Uterus (tissue), 4 donors: ENCODE data around the gene ABLIM2. TPM values are rescaled to one million over a fixed set of nuclear protein-coding genes. Genes with fewer than 3 reads are reported as not detected.
A peak's percentile ranks its signal among the peaks of the same experiment; 100 is the strongest.

Experiments used
- DNase-seq, 2 donors: peaks; one replicate each; pipeline ENCODE4 v3.0.0-alpha.2; 2019 to 2020
- H3K27ac ChIP-seq, 2 donors: fragments of 200-600 bp; sonication (generic); 1 replicate in 1 of 2; 2 replicates in 1 of 2; pipeline ENCODE4 v1.5.1; 2016 to 2018
- H3K27me3 ChIP-seq, 2 donors: fragments of 200-600 bp; sonication (generic); one replicate each; pipeline ENCODE4 v1.5.1; 2018 to 2019; ENCODE audit warnings: control low read depth in 1 of 2
- H3K36me3 ChIP-seq, 2 donors: fragments of 200-600 bp; sonication (generic); one replicate each; pipeline ENCODE4 v1.5.1; 2019; ENCODE audit warnings: control low read depth in 1 of 2
- H3K4me1 ChIP-seq, 2 donors: fragments of 200-600 bp; sonication (generic); one replicate each; pipeline ENCODE4 v1.5.1; 2018 to 2019; ENCODE audit warnings: control low read depth in 1 of 2
- H3K4me3 ChIP-seq, 2 donors: fragments of 200-600 bp; sonication (generic); 1 replicate in 1 of 2; 2 replicates in 1 of 2; pipeline ENCODE4 v1.5.1; 2018 to 2019; ENCODE audit warnings: mild to moderate bottlenecking in 1 of 2
- H3K9me3 ChIP-seq, 2 donors: fragments of 200-600 bp; sonication (generic); one replicate each; pipeline ENCODE4 v1.5.1; 2019; ENCODE audit warnings: control low read depth in 1 of 2
- POLR2A ChIP-seq, 2 donors: fragments of 450-650 bp; IDR thresholded peaks; one replicate each; pipeline ENCODE4 v1.6.1; 2016; ENCODE audit warnings: antibody characterized with exemption in 2 of 2, mild to moderate bottlenecking in 1 of 2, moderate library complexity in 1 of 2
- intact Hi-C: fragments of 100-400 bp; cut with DNase I; formaldehyde crosslinking; loops from one replicate; pipeline ENCODE4 v1.15.1; 2023; ENCODE audit warnings: low total_unique reads
- total RNA-seq, 4 donors: library from RNA; depleted of rRNA in 3 of 4; stranded (reverse); fragments of >200 nt in 3 of 4; gene quantifications; one replicate each; pipeline versions ENCODE4 v1.1.0 to v1.2.4, GENCODE V29; 2014 to 2023
- TF ChIP-seq, protein P1 (sequence below), 4 experiments: fragments of 200-600 bp in 2 of 4; fragments of 450-650 bp in 2 of 4; sonication (generic) in 2 of 4; IDR thresholded peaks; one replicate each; pipeline ENCODE4 v1.5.1; 2016 to 2019; ENCODE audit warnings: antibody characterized with exemption in 4 of 4, mild to moderate bottlenecking in 2 of 4, moderate library complexity in 1 of 4
- donor health status: DM: yes; HTN: yes; CAD: no.

ABLIM2 gene
- total RNA-seq, 4 donors from 2014 or later = 0.77 to 6.0 (median 1.5) TPM

GRCh38 chr4:7973545-7973981 lies 185.1 kb downstream of the ABLIM2 start:
- Histone ChIP-seq H3K27ac (no peak overlapping the region), H3K27me3 (no peaks in the 10 kb centered on the region), H3K36me3 (no peaks in the 10 kb centered on the region), H3K4me1 (peaks cover 0 to 3% of the 10 kb centered on the region in 2 donors), H3K4me3 (no peak overlapping the region), H3K9me3 (no peaks in the 10 kb centered on the region)
- DNase-seq = no peak
- TF ChIP-seq, protein P1, sequence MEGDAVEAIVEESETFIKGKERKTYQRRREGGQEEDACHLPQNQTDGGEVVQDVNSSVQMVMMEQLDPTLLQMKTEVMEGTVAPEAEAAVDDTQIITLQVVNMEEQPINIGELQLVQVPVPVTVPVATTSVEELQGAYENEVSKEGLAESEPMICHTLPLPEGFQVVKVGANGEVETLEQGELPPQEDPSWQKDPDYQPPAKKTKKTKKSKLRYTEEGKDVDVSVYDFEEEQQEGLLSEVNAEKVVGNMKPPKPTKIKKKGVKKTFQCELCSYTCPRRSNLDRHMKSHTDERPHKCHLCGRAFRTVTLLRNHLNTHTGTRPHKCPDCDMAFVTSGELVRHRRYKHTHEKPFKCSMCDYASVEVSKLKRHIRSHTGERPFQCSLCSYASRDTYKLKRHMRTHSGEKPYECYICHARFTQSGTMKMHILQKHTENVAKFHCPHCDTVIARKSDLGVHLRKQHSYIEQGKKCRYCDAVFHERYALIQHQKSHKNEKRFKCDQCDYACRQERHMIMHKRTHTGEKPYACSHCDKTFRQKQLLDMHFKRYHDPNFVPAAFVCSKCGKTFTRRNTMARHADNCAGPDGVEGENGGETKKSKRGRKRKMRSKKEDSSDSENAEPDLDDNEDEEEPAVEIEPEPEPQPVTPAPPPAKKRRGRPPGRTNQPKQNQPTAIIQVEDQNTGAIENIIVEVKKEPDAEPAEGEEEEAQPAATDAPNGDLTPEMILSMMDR (IDR thresholded peaks at IDR 0.05) = no peak
- no peak for TF ChIP-seq POLR2A (IDR thresholded peaks at IDR 0.05)
- intact Hi-C loops = no loop called here

- peaks cover 0 to 4% of the 10 kb centered on the region in 2 donors for H3K4me1 ChIP-seq
- H3K4me3 ChIP-seq = no peak overlapping the region
- intact Hi-C loops = no loop called here
- no peaks in the 10 kb centered on the region for H3K36me3 ChIP-seq
- peak overlapping the region in 1 of 2 donors; percentile 78 for H3K27ac ChIP-seq
- TF ChIP-seq, protein P1 (IDR thresholded peaks at IDR 0.05) = no peak
- no peak for TF ChIP-seq POLR2A (IDR thresholded peaks at IDR 0.05)
- H3K27me3 ChIP-seq = no peaks in the 10 kb centered on the region
- H3K9me3 ChIP-seq = no peaks in the 10 kb centered on the region
- no peak for DNase-seq
Observed at GRCh38 chr4:7971881-7972500, 186.6 kb downstream of the ABLIM2 start.

DNA sequence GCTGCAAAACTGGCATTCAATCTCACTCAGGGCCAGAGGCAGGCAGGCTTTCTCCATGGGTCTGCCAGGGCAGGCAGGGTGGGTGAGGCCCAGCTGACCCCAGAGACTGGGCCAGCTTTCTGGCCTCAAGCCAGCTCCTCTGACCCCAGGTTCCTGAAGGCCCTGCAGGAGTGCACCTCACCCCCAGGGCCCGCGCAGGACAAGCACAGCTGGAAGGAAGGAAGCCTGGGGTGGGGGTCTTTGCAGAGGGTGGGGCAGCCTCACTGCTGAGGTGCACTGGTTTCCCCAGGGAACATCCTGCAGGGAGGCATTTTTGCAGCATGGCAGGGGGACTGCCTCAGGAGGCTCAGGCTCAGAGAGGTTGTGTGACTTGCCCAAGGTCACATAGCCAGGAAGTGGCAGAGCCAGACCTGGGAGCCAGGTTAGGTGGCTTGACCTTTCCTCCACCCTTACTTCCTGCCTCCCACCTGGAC lies 187.4 kb downstream of the ABLIM2 start:
- peak overlapping the region; percentile 69 to 78 for H3K27ac ChIP-seq
- intact Hi-C loops = no loop called here
- DNase-seq = no peak
- H3K4me3 ChIP-seq = no peak overlapping the region
- H3K9me3 ChIP-seq = no peaks in the 10 kb centered on the region
- no peaks in the 10 kb centered on the region for H3K36me3 ChIP-seq
- peaks cover 0 to 4% of the 10 kb centered on the region in 2 donors for H3K4me1 ChIP-seq
- H3K27me3 ChIP-seq = no peaks in the 10 kb centered on the region
- no peak for TF ChIP-seq POLR2A (IDR thresholded peaks at IDR 0.05)
- TF ChIP-seq, protein P1 (IDR thresholded peaks at IDR 0.05) = no peak

DNA sequence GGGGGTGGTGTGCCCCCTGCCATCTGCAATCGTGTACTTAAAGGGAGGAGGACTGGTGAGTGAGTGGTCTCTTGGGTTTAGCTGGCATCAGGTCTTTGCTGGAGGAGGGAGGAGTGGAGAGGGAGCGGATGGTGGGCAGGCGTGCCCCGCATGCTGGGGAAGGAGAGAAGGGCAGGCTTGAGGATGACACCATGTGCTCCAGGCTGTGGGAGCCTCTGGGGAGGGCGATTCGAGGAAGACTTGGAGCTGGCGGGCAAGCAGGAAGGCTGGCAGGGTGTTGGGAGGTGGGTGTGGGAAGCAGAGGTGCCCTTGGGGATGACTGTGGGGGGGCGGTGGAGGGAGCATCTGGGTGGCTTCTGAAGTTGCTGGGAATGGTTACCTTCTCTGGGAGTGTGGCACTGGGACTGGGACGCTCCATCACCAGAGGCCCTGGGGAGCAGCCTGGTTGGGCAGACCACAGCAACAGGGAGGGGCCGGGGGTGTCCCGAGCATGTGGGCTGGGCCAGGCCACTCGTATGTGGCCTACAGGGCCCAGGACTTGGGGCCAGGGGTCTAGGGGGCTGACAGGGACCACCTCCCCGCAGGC lies 188.2 kb downstream of the ABLIM2 start:
- Histone ChIP-seq H3K9me3 (no peaks in the 10 kb centered on the region), H3K27me3 (no peaks in the 10 kb centered on the region), H3K4me1 (peaks cover 0 to 4% of the 10 kb centered on the region in 2 donors), H3K36me3 (no peaks in the 10 kb centered on the region), H3K4me3 (no peak overlapping the region), H3K27ac (peak overlapping the region; percentile 69 to 78)
- intact Hi-C loops = no loop called here
- DNase-seq = no peak
- TF ChIP-seq, protein P1 (IDR thresholded peaks at IDR 0.05) = no peak
- no peak for TF ChIP-seq POLR2A (IDR thresholded peaks at IDR 0.05)

DNA sequence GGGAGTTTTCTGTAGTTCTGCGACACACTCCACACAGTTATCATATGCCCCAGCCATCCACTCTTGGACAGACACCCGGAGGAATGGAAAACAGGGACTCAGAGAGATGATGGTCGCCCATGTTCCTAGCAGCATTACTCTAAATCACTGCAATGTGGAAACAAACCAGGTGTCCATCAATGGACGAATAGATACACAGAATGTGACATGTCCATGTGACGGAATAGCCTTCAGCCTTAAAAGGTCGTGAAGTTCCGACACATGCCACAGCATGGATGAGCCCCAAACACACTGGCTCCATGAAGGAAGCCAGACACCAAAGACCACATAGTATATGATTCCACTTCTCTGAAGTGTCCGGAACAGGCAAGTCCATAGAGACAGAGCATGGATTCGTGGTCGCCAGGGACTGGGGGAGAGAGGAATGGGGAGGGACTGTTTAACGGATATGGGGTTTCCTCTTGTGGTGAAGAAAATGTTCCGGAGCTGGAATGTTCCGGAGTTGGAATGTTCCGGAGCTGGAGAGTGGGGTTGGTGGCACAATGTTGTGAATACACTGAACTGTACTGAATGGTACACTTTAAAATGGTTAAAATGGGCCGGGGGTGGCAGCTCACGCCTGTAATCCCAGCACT lies 190.2 kb downstream of the ABLIM2 start:
- intact Hi-C loops = no loop called here
- Histone ChIP-seq H3K4me3 (no peak overlapping the region), H3K4me1 (peaks cover 0 to 4% of the 10 kb centered on the region in 2 donors), H3K27ac (peak overlapping the region; percentile 69 to 78), H3K36me3 (no peaks in the 10 kb centered on the region), H3K9me3 (no peaks in the 10 kb centered on the region), H3K27me3 (no peaks in the 10 kb centered on the region)
- peak in 1 of 2 donors; percentile 43 for DNase-seq
- TF ChIP-seq POLR2A (IDR thresholded peaks at IDR 0.05) = no peak
- TF ChIP-seq, protein P1 (IDR thresholded peaks at IDR 0.05) = no peak
